Measurements from ENCODE around the gene KAT6B.

DNA sequence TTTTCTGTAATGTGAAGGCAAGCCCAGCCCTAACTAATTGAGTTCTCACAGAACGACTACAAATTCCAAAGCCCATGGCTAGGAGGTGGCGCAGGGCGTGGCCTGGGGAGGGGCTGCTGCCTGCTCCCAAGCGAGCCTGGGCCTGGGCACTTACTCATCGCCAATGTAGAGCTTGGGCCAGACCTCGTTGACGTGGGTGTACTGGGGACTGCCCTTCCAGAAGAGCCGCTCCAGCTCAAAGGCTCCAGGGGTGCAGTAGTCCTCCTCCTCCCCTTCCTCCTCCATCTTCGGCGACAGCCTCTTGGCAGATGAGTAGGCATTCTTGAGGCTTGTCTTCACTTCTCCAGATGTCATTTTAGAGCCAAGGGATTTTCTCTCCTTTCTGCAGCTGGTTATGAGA lies 231.8 kb downstream of the KAT6B start:
- TF ChIP-seq, protein P1, sequence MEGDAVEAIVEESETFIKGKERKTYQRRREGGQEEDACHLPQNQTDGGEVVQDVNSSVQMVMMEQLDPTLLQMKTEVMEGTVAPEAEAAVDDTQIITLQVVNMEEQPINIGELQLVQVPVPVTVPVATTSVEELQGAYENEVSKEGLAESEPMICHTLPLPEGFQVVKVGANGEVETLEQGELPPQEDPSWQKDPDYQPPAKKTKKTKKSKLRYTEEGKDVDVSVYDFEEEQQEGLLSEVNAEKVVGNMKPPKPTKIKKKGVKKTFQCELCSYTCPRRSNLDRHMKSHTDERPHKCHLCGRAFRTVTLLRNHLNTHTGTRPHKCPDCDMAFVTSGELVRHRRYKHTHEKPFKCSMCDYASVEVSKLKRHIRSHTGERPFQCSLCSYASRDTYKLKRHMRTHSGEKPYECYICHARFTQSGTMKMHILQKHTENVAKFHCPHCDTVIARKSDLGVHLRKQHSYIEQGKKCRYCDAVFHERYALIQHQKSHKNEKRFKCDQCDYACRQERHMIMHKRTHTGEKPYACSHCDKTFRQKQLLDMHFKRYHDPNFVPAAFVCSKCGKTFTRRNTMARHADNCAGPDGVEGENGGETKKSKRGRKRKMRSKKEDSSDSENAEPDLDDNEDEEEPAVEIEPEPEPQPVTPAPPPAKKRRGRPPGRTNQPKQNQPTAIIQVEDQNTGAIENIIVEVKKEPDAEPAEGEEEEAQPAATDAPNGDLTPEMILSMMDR (IDR thresholded peaks at IDR 0.05): no peak
- TF ChIP-seq POLR2A (IDR thresholded peaks at IDR 0.05): no peak

All from uterus (tissue), 2 donors.